K562 (cell line): ENCODE results near the gene UBFD1. TPM values are rescaled to one million over a fixed set of nuclear protein-coding genes. Genes with fewer than 3 reads are reported as not detected.

ENCODE experiments used
- EP400 ChIP-seq: fragments of 450-650 bp; IDR thresholded peaks from 2 replicates; pipeline ENCODE4 v1.6.1; 2017; ENCODE audit warnings: antibody characterized with exemption, mild to moderate bottlenecking, moderate library complexity
- GABPA ChIP-seq: fragments of 200-800 bp; sonication (Bioruptor generic); conservative IDR thresholded peaks from 2 replicates; pipeline ENCODE4 v1.6.1; 2016; ENCODE audit warnings: low read depth, missing genetic modification characterization, missing compliant biosample characterization
- GATAD2A ChIP-seq: fragments of 450-650 bp; IDR thresholded peaks from 2 replicates; pipeline ENCODE4 v1.6.1; 2017
- HDAC8 ChIP-seq: fragments of 450-650 bp; IDR thresholded peaks from 2 replicates; pipeline ENCODE4 v1.6.1; 2016; ENCODE audit warnings: mild to moderate bottlenecking, missing genetic modification characterization, moderate library complexity, missing compliant biosample characterization
- HNRNPK ChIP-seq: fragments of 200-400 bp; formaldehyde crosslinking; IDR thresholded peaks from one replicate; pipeline ENCODE4 v1.6.1; 2018; ENCODE audit warnings: mild to moderate bottlenecking, low read depth, low read length; ENCODE audit not compliant: poor library complexity, severe bottlenecking
- MAFF ChIP-seq: IDR thresholded peaks from 2 replicates; pipeline ENCODE4 v1.6.1; 2012; ENCODE audit warnings: low read length, improper control_type of control experiment
- MYNN ChIP-seq, 2 experiments: sonication (generic); formaldehyde crosslinking in 1 of 2; IDR thresholded peaks; 2 replicates each; pipeline versions ENCODE4 v1.5.0 to v1.6.1; 2016 to 2020; ENCODE audit warnings: antibody characterized with exemption in 1 of 2, missing genetic modification reagents in 1 of 2
- NFIX ChIP-seq: fragments of 250-450 bp; sonication (Bioruptor Pico); IDR thresholded peaks from 2 replicates; pipeline ENCODE4 v1.4.0; 2020; ENCODE audit warnings: low read depth, mild to moderate bottlenecking, moderate library complexity
- PYGO2 ChIP-seq: fragments of 450-650 bp; IDR thresholded peaks from 2 replicates; pipeline ENCODE4 v1.6.1; 2016; ENCODE audit warnings: mild to moderate bottlenecking, missing genetic modification characterization, moderate library complexity, missing compliant biosample characterization
- RB1 ChIP-seq: fragments of 450-650 bp; IDR thresholded peaks from 2 replicates; pipeline ENCODE4 v1.6.1; 2017; ENCODE audit warnings: low read depth, mild to moderate bottlenecking
- SLC30A9 ChIP-seq: fragments of 250-450 bp; sonication (Bioruptor Pico); IDR thresholded peaks from 2 replicates; pipeline ENCODE4 v1.8.0; 2022; ENCODE audit warnings: mild to moderate bottlenecking, moderate library complexity
- ZNF444 ChIP-seq: fragments of 250-450 bp; sonication (Bioruptor Pico); IDR thresholded peaks from 2 replicates; pipeline ENCODE4 v1.4.0; 2020; ENCODE audit warnings: mild to moderate bottlenecking, moderate library complexity
- ZNF75A ChIP-seq: fragments of 450-650 bp; formaldehyde crosslinking; IDR thresholded peaks from 2 replicates; pipeline ENCODE4 v1.4.0; 2020; ENCODE audit warnings: mild to moderate bottlenecking
- ZNF77 ChIP-seq: fragments of 250-450 bp; sonication (Bioruptor Pico); IDR thresholded peaks from 2 replicates; pipeline ENCODE4 v1.5.0; 2020
- polyA plus RNA-seq, 8 experiments: library from polyadenylated mRNA; depleted of rRNA in 4 of 8; stranded (reverse) in 5 of 8; unstranded in 3 of 8; fragments of >200 nt; fragmentation: Nextera tagmentation in 2 of 8; fragmentation: Illumina TruSeq in 1 of 8; extraction: Ambion mirVana in 2 of 8; extraction: Trizol in 1 of 8; gene quantifications; 2 replicates each; pipeline versions ENCODE4 v1.2.1 to v1.2.3, GENCODE V29; 2011 to 2014; ENCODE audit warnings: inconsistent platforms in 1 of 8, missing spikeins in 1 of 8
- total RNA-seq, 7 experiments: library from RNA; depleted of rRNA in 6 of 7; stranded (reverse); fragments of >200 nt in 6 of 7; fragmentation: Illumina TruSeq in 2 of 7; extraction: Trizol in 2 of 7; gene quantifications; 2 replicates each; pipeline versions ENCODE4 v1.2.1 to v1.2.3, GENCODE V29; 2011 to 2021; ENCODE audit warnings: low replicate concordance in 1 of 7
- TF ChIP-seq, protein P1 (sequence below): fragments of 250-450 bp; sonication (Bioruptor Pico); IDR thresholded peaks from 2 replicates; pipeline ENCODE4 v1.4.0; 2020; ENCODE audit warnings: mild to moderate bottlenecking, moderate library complexity
- TF ChIP-seq, protein P2 (sequence below): sonication (generic); IDR thresholded peaks from 2 replicates; pipeline ENCODE4 v1.6.1; 2016
- TF ChIP-seq, protein P3 (sequence below): fragments of 250-450 bp; sonication (Bioruptor Pico); IDR thresholded peaks from 2 replicates; pipeline ENCODE4 v1.8.0; 2021; ENCODE audit warnings: moderate library complexity, mild to moderate bottlenecking, inconsistent platforms
- TF ChIP-seq, protein P4 (sequence below): fragments of 450-650 bp; formaldehyde crosslinking; IDR thresholded peaks from 2 replicates; pipeline ENCODE4 v1.4.0; 2020; ENCODE audit warnings: mild to moderate bottlenecking, moderate library complexity
- TF ChIP-seq, protein P5 (sequence below): fragments of 450-650 bp; formaldehyde crosslinking; IDR thresholded peaks from 2 replicates; pipeline ENCODE4 v1.4.0; 2022; ENCODE audit warnings: missing genetic modification characterization

The UBFD1 gene
- total and polyA plus RNA-seq, 9 of the 15 experiments (the other 6 are each of a cell fraction or from before 2014, with no cell fraction given): 10.7 to 66.2 (median 34.0) TPM

GRCh38 chr16:23597003-23597756 is 39.7 kb downstream of the UBFD1 start (continued):
- TF ChIP-seq, protein P1, sequence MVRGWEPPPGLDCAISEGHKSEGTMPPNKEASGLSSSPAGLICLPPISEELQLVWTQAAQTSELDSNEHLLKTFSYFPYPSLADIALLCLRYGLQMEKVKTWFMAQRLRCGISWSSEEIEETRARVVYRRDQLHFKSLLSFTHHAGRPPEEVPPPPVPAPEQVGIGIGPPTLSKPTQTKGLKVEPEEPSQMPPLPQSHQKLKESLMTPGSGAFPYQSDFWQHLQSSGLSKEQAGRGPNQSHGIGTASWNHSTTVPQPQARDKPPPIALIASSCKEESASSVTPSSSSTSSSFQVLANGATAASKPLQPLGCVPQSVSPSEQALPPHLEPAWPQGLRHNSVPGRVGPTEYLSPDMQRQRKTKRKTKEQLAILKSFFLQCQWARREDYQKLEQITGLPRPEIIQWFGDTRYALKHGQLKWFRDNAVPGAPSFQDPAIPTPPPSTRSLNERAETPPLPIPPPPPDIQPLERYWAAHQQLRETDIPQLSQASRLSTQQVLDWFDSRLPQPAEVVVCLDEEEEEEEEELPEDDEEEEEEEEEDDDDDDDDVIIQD (CRISPR knock-in tag): peak; percentile 97
- TF ChIP-seq EP400: peak; percentile 77
- TF ChIP-seq, protein P2, sequence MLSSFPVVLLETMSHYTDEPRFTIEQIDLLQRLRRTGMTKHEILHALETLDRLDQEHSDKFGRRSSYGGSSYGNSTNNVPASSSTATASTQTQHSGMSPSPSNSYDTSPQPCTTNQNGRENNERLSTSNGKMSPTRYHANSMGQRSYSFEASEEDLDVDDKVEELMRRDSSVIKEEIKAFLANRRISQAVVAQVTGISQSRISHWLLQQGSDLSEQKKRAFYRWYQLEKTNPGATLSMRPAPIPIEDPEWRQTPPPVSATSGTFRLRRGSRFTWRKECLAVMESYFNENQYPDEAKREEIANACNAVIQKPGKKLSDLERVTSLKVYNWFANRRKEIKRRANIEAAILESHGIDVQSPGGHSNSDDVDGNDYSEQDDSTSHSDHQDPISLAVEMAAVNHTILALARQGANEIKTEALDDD: peak; percentile 78; the same call in 1 of the 2 replicates
- peak; percentile 91 for TF ChIP-seq ZNF75A (CRISPR knock-in tag)
- TF ChIP-seq, protein P3, sequence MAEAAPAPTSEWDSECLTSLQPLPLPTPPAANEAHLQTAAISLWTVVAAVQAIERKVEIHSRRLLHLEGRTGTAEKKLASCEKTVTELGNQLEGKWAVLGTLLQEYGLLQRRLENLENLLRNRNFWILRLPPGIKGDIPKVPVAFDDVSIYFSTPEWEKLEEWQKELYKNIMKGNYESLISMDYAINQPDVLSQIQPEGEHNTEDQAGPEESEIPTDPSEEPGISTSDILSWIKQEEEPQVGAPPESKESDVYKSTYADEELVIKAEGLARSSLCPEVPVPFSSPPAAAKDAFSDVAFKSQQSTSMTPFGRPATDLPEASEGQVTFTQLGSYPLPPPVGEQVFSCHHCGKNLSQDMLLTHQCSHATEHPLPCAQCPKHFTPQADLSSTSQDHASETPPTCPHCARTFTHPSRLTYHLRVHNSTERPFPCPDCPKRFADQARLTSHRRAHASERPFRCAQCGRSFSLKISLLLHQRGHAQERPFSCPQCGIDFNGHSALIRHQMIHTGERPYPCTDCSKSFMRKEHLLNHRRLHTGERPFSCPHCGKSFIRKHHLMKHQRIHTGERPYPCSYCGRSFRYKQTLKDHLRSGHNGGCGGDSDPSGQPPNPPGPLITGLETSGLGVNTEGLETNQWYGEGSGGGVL (CRISPR knock-in tag): peak; percentile 97
- TF ChIP-seq MAFF: peak; percentile 97
- TF ChIP-seq, protein P4, sequence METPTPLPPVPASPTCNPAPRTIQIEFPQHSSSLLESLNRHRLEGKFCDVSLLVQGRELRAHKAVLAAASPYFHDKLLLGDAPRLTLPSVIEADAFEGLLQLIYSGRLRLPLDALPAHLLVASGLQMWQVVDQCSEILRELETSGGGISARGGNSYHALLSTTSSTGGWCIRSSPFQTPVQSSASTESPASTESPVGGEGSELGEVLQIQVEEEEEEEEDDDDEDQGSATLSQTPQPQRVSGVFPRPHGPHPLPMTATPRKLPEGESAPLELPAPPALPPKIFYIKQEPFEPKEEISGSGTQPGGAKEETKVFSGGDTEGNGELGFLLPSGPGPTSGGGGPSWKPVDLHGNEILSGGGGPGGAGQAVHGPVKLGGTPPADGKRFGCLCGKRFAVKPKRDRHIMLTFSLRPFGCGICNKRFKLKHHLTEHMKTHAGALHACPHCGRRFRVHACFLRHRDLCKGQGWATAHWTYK (CRISPR knock-in tag): peak; percentile 100
- no peak for TF ChIP-seq HNRNPK
- TF ChIP-seq PYGO2: peak; percentile 100
- TF ChIP-seq, protein P5, sequence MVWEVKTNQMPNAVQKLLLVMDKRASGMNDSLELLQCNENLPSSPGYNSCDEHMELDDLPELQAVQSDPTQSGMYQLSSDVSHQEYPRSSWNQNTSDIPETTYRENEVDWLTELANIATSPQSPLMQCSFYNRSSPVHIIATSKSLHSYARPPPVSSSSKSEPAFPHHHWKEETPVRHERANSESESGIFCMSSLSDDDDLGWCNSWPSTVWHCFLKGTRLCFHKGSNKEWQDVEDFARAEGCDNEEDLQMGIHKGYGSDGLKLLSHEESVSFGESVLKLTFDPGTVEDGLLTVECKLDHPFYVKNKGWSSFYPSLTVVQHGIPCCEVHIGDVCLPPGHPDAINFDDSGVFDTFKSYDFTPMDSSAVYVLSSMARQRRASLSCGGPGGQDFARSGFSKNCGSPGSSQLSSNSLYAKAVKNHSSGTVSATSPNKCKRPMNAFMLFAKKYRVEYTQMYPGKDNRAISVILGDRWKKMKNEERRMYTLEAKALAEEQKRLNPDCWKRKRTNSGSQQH: peak; percentile 99
- TF ChIP-seq GATAD2A: peak; percentile 100
- peak; percentile 81 for TF ChIP-seq GABPA
- TF ChIP-seq ZNF77 (CRISPR knock-in tag): peak; percentile 75; the same call in 1 of the 2 replicates
- TF ChIP-seq HDAC8 (tag): peak; percentile 99
- TF ChIP-seq NFIX (CRISPR knock-in tag): peak; percentile 77
- 0 out of 2 replicates have a peak, but pooled peaks have one; percentile 41 for TF ChIP-seq RB1
- TF ChIP-seq SLC30A9 (CRISPR knock-in tag): peak; percentile 68; the same call in 1 of the 2 replicates
- TF ChIP-seq ZNF444 (CRISPR knock-in tag): peak; percentile 95
- TF ChIP-seq MYNN (IDR thresholded peaks at IDR 0.05): 0 out of 2 replicates have a peak, but pooled peaks have one; percentile 47
- TF ChIP-seq MYNN (CRISPR knock-in tag; IDR thresholded peaks at IDR 0.05): no peak
